ES-I3 (cell line): Measurements from ENCODE around the gene NAA15.
"Not testable (repeated sequence)": the region's sequence is repeated elsewhere in the genome, so short reads cannot be mapped to it uniquely, and the experiment has no call there.

Experiments used
- H3K36me3 ChIP-seq: 2 replicates; pipeline ENCODE4 v1.6.1; 2013; ENCODE audit warnings: mild to moderate bottlenecking, low read length, control low read depth, moderate library complexity; ENCODE audit not compliant: insufficient read depth
- H3K4me1 ChIP-seq: 2 replicates; pipeline ENCODE4 v1.6.1; 2013; ENCODE audit warnings: mild to moderate bottlenecking, control low read depth, low read length; ENCODE audit not compliant: insufficient read depth
- H3K9ac ChIP-seq: 2 replicates; pipeline ENCODE4 v1.6.1; 2013; ENCODE audit warnings: low read depth, mild to moderate bottlenecking, low read length, moderate library complexity
- H3K9me3 ChIP-seq: 2 replicates; pipeline ENCODE4 v1.6.1; 2013; ENCODE audit warnings: mild to moderate bottlenecking, low read length, moderate library complexity; ENCODE audit not compliant: control insufficient read depth, insufficient read depth

NAA15 gene

GRCh38 chr4:139455126-139455538 is 153.8 kb downstream of the NAA15 start:
- Histone ChIP-seq H3K9ac (peak overlapping the region; percentile 93; the same call in 1 of the 2 replicates), H3K4me1 (peaks cover 22% of the 10 kb centered on the region), H3K36me3 (no peaks in the 10 kb centered on the region), H3K9me3 (no peaks in the 10 kb centered on the region)

- Histone ChIP-seq H3K9ac (no peak overlapping the region), H3K9me3 (no peaks in the 10 kb centered on the region), H3K4me1 (peaks cover 34% of the 10 kb centered on the region), H3K36me3 (no peaks in the 10 kb centered on the region)
Measured at GRCh38 chr4:139457318-139457717, 156.0 kb downstream of the NAA15 start.

GRCh38 chr4:139458543-139458942 is 157.2 kb downstream of the NAA15 start:
- H3K9ac ChIP-seq = no peak overlapping the region
- H3K4me1 ChIP-seq = peaks cover 34% of the 10 kb centered on the region
- no peaks in the 10 kb centered on the region for H3K36me3 ChIP-seq
- no peaks in the 10 kb centered on the region for H3K9me3 ChIP-seq

- Histone ChIP-seq H3K4me1 (peaks cover 34% of the 10 kb centered on the region), H3K9ac (no peak overlapping the region), H3K36me3 (no peaks in the 10 kb centered on the region), H3K9me3 (no peaks in the 10 kb centered on the region)
Measured at GRCh38 chr4:139458999-139459398, 157.7 kb downstream of the NAA15 start.

GRCh38 chr4:139460565-139460964 is 159.3 kb downstream of the NAA15 start:
- Histone ChIP-seq H3K4me1 (peaks cover 33% of the 10 kb centered on the region), H3K9me3 (no peaks in the 10 kb centered on the region), H3K9ac (peak overlapping the region; percentile 16; the same call in 1 of the 2 replicates), H3K36me3 (no peaks in the 10 kb centered on the region)

GRCh38 chr4:139461022-139461628 is 159.8 kb downstream of the NAA15 start:
- Histone ChIP-seq H3K4me1 (peaks cover 28% of the 10 kb centered on the region), H3K9ac (peak overlapping the region; percentile 16; the same call in 1 of the 2 replicates), H3K36me3 (no peaks in the 10 kb centered on the region), H3K9me3 (no peaks in the 10 kb centered on the region)

- H3K36me3 ChIP-seq, H3K9ac ChIP-seq, H3K9me3 ChIP-seq: not testable (repeated sequence)
- peaks cover 17% of the 10 kb centered on the region for H3K4me1 ChIP-seq
Measured at GRCh38 chr4:139464512-139464911, 163.2 kb downstream of the NAA15 start.

- Histone ChIP-seq H3K4me1 (peaks cover 6% of the 10 kb centered on the region), H3K9ac (no peak overlapping the region), H3K9me3 (peaks cover 5% of the 10 kb centered on the region; the same call in 1 of the 2 replicates), H3K36me3 (no peaks in the 10 kb centered on the region)
Measured at GRCh38 chr4:139465922-139466321, 164.6 kb downstream of the NAA15 start.

- H3K4me1 ChIP-seq, H3K9ac ChIP-seq, H3K9me3 ChIP-seq, H3K36me3 ChIP-seq: not testable (repeated sequence)
Measured at GRCh38 chr4:139468756-139469155, 167.5 kb downstream of the NAA15 start.

- peaks cover 5% of the 10 kb centered on the region; the same call in 1 of the 2 replicates for H3K9me3 ChIP-seq
- H3K9ac ChIP-seq = no peak overlapping the region
- no peaks in the 10 kb centered on the region for H3K36me3 ChIP-seq
- no peaks in the 10 kb centered on the region for H3K4me1 ChIP-seq
Measured at GRCh38 chr4:139469216-139469615, 167.9 kb downstream of the NAA15 start.
